Mesenteric fat pad (tissue), 1 donor: ENCODE results near the gene ATG101. TPM values are rescaled to one million over a fixed set of nuclear protein-coding genes. Genes with fewer than 3 reads are reported as not detected.

Experiments
- DNase-seq: peaks from one replicate; pipeline ENCODE4 v3.0.0-alpha.2; 2020; ENCODE audit warnings: low spot score
- total RNA-seq: library from RNA; stranded (reverse); fragmentation: NEBNext Ultra II Directional; extraction: Animal tissue kit (Norgen Biotek cat#: 25700); gene quantifications from one replicate; pipeline ENCODE4 v1.2.1, GENCODE V29; 2021
- donor health status: DM: yes; HTN: yes; CAD: no.

ATG101 gene
- total RNA-seq, 1 donor from 2014 or later, result 36.2 TPM

- DNase-seq, result no peak
These were observed 10.0 kb downstream of the ATG101 start, which contains the start of gene SMIM41 for GRCh38 chr12:52079576-52080402. TSS of gene SMIM41 (plus strand) at chr12:52079704. CDS start at chr12:52079780, 76 bp downstream.

- no peak for DNase-seq
These were observed 10.8 kb downstream of the ATG101 start for GRCh38 chr12:52080403-52081251.

- DNase-seq, result no peak
These were observed 11.5 kb downstream of the ATG101 start for GRCh38 chr12:52081263-52081733.

DNA sequence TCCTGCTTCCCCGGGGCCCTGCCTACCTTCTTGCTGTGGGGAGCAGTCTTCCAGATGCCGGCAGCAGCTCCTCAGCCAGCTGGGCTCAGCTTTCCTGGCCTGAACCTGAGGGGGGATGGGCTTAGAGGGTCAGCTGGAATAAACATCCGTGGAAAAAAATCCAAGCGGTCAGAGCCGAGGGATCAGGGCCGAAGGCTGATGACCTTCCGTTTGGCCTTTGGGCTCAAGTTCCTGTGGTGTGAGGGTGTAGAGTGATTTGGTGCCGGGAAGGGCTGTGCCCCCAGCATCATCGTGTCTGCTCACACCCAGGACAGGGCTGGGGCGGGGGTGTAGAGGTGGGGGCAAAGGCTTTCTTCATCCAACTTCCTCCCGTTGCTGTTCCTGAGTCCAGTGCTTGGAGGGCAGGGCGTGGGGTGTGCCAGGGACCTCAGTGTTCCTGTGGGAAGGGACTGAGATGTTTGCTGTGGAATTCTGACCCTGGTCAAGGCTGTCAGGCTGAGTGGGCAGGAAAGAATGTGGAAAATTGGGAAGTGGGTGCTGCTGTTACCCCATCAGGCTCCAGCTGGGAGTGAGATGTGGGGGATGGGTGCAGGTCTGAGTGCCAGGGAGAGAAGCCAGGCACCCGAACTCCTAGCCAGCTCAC is 12.4 kb downstream of the ATG101 start:
- DNase-seq, result no peak

DNA sequence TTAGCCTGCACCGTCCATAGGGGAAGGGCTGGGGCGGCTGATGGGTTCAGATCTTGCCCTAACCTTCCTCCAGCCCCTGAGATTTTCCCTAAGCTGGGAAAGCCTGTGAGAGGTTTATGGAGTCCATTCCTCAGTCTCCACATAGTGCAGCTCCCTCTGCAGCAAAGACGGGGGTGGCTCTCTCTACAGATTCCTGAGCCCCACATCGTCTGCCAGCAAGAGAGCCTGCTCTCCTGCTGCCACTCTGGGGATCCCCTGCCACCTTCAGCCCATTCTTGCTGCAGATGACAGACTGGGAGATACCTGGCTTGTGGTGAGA is 12.8 kb downstream of the ATG101 start:
- DNase-seq, result no peak

DNA sequence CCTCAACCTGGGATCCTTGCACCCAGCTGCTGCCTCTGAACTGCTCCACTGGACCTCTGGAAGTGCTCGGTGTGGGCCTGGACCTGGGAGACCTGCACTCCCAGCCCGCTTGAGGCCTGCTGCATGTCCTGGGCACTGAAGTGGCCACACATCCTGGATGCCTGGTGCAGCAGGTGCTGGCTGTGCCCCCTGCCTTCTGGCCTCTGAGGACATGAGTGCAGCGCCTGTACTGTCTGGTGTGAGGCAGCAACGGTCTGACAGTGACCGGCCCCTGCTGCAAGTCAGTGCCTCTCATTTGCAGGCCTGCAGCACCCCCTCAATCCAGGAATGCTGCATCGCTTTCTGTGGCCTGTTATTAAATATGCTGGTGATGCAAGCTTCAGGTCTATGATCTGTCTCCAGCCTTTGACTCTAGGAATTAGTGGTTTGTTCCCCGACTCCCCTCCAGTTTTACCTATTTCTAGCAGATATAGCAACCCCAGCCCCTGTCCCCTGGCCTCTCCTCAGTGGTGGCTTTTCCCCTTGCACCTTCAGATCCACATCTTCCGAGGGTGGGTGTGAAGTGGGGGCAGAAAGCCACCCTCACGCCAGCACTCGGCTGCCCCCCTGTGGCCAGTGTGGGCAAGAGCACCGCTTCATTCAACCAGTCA is 13.3 kb downstream of the ATG101 start:
- peak; percentile 87 for DNase-seq

DNA sequence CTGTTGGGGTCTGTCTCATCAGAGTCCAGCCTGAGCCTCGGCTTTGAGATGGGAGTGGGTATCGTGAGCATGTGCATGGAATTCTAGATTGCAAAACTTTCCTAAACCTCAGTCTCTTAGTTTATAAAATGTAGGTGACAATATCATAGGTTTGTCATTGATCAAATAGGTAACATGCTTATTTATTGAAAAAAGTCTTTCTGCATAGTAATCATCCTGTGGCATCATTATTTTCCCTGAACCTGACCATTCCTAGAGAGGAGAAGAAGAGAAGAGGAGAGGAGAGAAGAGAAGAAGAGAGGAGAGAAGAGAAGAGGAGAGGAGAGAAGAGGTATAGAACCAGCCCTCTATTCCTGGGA is 13.8 kb downstream of the ATG101 start:
- DNase-seq, result no peak

DNA sequence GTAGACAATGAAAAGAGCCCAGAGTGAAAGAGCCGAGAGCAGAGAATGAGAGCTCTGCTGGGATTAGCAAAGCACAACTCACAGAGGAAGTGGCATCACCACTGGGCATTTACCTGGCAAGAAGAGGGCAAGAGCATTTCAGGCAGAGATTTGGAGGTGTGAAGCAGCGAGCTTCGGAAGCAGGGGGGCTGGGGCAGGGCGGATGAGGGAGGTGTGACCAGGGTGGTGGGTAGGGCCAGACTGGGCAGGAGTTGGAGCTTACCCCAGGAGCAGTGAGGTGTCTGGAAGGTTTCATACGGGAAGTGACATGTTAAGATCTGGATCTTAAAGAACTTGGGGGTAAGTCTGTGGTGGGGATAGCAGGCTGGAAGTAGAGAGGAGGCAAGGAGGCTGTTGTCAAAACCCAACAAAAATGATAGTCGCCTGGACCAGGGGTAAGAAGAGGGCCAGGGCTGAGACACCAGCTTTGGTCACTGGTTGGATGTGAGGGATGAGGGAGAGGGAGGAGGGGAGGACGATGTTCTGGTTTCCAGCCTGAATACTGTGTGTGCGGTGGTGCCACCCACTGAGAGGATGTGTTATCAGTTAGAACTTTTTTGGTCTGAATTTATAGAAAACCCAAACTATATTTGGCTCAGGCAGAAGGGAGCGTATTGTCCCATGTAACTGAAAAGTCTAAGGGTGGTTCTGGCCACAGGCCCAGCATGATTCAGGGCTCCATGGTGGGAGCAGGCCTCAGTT is 14.9 kb downstream of the ATG101 start:
- DNase-seq, result no peak

DNA sequence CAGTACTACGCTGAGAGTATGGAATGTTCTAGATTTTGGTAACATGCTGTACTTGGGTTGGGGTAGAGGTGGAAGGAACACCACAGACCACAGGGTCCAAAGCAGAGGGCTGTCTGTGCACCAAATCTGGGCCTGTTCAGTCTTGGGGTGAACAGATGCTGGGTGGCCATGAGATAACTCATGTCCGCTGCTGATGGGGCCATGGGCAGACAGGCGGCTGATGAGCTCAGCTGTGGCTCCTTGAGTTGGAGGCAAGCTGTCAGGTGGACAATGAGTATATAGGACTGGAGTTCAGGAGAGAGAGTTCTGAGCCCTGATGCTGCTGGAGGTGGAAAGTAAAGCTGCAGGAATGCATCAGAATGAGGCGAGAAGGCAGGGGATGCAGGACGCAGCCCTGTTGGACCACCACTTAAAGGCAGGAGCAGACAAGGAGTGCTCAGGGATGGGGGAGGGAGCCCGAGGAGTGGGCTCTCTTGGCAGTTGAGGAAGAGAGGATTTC is 16.0 kb downstream of the ATG101 start:
- no peak for DNase-seq

DNA sequence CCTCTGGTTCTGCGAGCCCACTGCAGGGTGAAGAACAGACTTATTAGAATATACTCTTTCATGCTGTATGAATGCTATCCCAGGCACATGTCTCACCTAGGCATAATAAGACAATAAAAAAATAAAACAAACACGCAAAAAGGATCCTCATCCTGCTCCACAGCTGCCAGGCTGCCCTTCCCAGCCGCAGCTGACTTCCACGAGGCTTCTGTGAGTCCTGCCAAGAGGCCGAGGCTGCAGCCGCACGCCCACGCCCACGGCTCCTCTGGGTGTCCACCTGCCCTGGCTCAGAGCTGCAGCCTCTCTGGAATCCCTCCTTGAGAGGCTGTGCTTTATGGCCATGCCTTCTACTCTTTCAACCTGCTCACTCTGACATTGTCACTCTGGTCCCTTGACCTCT is 16.6 kb downstream of the ATG101 start:
- no peak for DNase-seq

DNA sequence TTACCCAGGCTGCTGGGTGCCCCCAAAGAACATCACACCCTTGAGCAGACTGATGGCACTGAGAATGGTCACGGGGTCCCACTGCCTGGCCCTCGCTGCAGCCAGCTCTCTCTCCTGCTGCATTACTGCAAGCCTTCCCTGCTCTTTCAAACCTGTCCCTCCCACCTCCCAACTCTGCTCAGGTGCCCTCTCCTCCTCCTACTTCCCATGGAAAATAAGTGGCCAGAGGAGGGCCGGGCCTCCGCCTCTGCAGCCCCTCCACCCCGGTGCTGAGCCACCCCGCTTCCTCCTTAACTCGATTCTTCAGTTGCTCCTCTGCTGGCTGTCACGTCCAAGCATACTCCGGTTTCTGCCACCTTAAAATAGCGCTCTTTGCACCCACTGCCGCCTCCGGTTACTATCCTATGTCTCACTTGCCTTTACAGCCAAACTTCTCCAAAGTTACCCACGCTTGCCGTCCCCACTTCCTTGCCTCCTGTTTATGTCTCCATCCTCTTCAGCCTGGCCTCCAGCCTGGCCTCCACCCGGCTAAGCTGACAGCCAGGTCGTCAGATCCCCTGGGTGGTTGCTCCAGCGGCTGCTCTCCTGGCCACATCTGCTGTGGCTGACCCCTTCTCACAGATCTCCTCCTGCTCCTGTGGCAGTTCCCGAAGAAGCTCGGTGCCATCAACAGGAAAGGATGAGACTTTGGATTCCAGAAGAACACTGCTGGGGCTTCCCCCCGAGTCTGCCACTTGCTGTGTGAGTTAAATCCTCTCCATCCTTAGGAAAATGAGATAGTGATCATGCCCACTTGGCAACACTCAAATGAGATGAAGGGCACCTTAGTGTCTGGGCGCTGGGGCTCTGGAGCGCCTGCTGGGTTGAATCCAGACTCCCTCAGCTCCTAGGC is 17.4 kb downstream of the ATG101 start:
- peak; percentile 89 for DNase-seq

- no peak for DNase-seq
These were observed 18.4 kb downstream of the ATG101 start for GRCh38 chr12:52087961-52088820.

- no peak for DNase-seq
These were observed 19.7 kb downstream of the ATG101 start for GRCh38 chr12:52089491-52089890.

DNA sequence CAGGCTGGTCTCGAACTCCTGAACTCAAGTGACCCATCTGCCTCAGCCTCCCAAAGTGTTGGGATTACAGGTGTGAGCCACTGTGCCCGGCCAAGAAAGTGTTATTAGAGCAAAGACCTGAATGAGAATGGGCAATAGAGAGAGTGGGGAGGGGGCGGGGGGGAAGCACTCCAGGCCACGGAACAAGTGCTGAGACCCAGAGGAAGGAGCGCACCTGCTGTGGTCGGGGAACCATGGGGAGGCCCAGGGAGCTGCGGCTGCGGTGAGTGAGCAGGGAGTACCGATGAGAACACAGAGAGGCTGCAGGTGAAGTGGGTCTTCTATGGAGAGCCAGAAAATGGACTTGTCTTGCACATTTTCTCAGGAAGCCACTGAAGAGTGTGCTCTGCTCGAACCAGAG is 20.5 kb downstream of the ATG101 start:
- DNase-seq, result no peak

- DNase-seq, result no peak
These were observed 21.3 kb downstream of the ATG101 start for GRCh38 chr12:52091061-52091460.

GRCh38 chr12:52091869-52092268 is 22.1 kb downstream of the ATG101 start:
- DNase-seq, result no peak

GRCh38 chr12:52093346-52093745 is 23.6 kb downstream of the ATG101 start:
- DNase-seq, result no peak

- DNase-seq, result no peak
These were observed 26.7 kb downstream of the ATG101 start for GRCh38 chr12:52096332-52097044.
